GM18861 (cell line): ENCODE results near the gene C12orf42.
A peak's percentile ranks its signal among the peaks of the same experiment; 100 is the strongest.

Experiments
- ATAC-seq: cut with Tn5 transposase; IDR thresholded peaks from one replicate; pipeline ENCODE4 v1.9.1; 2021; ENCODE audit not compliant: unreplicated experiment

The C12orf42 gene

DNA sequence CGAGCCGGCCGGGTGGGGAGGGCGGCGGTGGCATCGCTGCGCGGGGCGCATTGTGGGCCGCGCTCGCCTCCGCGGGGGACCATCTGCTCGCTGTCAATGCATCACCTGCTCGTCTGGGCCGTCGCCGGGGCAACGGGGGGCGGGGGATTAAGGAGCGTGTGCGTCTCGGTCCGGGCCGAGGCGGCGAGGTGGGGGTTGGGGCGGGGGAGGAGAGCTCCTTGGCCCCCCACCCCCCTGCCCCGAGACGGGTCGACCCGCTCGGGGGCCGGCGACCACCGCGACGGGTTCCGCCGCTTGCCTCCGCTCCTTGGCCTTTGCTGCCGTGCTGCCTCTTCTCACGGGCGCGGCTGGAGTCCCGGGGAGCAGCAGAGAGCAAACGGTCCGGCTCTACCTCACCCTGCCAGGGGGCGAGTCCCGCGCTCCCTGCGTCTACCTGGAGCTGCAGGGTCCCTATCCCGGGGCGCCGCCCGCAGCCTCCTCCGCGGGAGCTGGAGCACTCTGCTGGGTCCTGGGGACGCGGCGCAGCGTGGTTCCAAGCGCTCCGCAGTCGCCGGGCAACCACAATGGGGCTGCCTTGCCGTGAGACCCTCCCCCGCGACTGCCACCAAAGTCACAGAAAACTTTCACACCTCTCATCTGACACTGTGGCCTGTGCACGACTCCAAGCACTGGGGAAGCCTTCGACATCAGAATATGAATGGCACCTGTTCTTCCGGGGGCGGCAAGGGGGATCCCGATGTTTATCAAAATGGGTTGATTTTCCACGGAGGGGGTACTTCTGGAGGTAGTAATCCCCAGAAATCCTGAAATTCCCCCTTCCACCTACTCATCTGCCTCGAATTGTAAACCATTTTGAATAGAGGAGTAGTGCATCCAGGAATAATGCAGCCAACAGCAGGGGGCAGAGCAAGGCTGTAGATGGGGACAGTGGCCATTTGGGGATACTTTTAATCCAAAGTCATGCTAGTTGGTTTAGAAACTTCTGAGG lies at the start of gene C12orf42:
TSS of gene C12orf42 (minus strand) at position 500 of the 988 bp plus-strand sequence. CDS start 17,542 bp downstream, outside the sequence.
- peak; percentile 62 for ATAC-seq

DNA sequence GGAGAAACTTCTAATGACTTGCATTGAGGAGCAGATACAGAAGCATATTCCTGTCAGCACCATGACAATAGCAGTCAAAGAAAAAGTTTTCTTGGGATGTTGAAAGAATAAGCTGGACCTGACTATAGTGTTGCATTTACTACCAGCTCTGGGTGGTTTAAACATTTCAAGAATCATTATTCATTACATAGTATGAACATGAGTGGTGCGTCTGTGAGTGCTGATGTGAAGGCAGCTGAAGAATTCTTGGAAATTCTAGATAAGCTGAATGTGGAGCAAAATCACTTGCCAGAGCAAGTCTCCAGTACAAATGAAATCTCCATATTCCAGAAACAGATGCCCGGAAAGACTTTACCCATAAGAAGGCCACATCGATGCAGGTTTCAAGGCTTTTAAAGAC lies 46.3 kb upstream of the C12orf42 start:
- ATAC-seq: no peak

DNA sequence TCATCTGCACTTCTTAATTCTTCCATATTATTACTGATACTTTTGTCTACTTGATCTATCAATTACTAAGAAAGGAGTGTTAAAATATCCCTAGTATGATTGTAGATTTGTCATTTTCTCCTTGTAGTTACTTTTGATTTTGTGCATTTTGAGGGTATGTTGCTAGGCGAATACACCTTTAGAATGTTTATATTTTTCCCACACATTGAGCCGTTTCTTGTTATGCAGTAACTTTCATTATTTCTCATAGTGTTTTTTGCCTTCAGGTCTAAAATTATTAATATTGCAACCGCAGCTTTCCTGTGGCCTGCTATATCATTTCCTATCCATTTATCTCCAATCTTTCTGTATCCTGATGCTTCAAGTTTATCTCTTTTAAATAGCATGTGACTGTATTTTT lies 44.6 kb upstream of the C12orf42 start:
- ATAC-seq: no peak

DNA sequence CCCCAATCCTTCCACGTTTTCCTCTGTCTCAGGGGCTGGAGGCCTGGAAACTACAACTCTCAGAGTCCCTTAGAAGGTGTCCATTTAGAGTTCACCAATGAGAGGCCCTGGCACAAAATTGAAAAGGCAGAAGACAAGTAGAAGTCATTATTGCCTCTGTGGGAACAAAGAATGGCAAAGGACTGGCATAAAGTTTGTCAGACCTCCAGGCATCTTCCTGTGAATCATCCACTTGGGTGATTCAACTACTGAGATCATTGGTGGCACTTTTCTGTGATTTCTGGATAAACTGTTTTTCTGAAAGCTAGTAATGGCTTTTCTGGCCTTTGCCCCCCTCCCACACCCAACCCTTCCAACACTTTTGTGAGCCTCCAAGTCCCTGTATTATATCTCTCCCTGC lies 42.6 kb upstream of the C12orf42 start:
- no peak for ATAC-seq

DNA sequence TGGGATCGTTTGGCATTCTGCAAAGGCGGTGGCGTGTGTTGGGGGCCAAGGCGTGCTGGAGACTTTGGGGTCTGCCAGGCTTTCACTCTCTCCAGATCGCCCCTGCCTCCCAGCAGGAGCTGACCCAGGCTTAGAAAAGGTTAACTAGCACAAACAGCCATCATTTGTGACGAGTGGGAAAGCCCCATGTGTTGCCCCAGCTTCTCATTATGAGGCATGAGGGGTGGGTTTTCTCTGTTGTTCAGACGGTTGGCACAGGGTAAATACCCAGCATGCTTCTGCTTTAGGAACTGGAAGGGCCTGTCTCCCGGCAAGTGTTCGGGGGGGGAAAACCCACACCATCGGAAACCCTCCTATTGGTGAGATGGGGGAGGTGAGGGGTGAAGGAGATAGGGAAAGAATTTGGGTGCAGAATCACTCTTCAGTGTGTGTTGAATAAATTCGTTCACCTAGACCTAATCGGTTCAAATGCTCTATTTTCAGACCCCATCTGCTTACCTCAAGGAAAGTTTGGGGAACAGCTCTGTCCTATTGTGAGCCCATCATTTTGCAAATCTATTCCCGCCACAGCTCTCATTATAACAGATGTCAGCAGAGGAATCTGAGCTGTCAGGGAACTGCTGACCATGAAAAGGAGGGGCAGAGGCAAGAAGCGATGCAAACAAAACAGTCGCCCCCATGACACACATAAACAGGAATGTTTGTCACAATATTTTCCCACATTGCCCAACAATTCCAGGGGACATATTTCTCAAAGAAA lies 34.7 kb upstream of the C12orf42 start:
- ATAC-seq: no peak

DNA sequence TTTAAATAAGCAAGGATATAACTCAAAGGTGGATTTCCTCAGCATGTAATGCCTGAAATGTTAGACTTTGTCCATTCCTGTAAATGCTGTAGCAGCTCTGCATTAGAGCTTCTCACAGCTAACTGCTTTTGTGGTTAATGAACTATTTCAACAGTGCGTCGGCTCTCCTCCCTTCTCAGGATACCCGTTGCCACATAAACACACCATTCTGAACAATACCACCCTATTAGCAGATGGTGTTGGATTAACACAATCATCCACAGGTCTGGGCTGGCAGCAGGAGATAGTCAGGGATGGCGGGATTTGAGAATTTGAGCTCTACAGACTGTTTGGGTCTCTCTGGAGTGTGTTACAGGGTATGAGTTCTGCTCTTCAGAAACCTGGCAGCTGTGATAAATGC lies 33.5 kb upstream of the C12orf42 start:
- ATAC-seq: no peak

DNA sequence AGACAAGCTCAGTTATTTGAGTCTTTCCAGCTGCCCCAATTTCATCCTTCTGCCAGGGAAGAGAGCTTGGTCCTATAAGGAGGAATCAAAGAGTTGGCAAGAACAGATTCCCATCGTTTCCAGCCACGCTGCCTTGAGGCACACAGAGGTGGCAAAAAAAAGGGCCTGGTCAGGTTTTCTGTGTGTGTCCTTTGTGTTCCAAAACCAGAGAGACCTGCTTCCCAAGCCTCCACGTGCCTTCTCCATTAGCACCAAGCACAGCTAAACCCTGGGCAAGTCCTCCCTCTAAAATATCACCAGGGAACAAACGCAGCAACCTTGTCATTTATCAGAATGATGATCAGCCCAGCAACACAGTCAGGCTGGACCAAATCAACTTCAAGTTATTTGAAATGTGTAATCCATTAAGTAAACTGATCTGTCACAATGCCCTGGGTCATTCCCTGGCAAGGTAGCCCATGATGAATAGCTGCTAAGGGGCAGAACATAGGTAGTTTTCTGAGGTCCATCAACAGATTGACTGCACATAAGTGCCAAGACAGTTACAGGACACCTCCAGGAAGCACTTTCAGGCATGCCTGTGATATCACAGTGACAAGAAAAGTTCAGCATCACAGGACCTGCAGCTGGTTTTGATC lies 28.6 kb upstream of the C12orf42 start:
- no peak for ATAC-seq

DNA sequence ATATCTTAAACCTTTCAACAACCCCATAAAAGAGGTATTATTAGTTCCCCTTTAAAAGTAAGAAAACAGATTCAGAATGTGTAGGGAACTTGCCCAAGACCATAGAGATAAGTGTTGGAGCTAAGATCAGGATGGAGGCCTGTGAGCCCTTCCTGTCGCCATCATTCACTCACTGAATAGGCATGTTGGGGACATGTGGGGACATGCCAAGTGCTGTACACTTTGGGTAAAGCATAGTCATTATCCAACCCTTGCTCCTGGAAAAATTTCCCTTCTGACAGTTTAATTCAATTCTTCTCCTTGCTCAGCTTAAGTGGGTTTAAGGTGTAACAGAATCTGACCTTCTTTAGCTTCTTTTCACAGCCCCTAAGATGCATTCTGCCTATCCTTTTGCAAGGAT lies 28.0 kb upstream of the C12orf42 start:
- ATAC-seq: no peak

DNA sequence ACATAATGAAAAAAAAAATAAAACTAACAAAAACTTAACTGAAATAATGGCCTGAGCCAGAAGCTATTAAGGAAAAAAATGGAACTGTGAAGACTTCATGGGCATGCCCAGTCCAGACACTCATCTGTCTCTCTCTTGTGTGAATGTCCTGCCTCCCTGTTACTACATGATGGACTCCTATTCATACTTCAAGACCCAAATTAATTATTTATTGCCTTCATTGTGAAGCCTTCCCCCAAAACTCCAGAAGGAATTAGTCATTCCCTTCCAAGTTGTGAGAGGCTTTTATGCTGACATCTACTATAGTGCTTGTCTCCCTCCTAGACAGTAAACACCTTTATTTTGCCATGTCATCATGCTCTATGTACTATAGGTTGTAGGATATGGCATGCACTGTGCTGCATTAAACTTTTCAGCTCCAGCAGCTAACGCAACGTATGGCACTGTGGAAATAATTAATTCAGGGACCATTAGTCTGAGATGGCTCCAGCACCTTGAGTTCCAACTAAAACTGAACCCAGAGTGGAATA lies 25.0 kb upstream of the C12orf42 start:
- no peak for ATAC-seq

DNA sequence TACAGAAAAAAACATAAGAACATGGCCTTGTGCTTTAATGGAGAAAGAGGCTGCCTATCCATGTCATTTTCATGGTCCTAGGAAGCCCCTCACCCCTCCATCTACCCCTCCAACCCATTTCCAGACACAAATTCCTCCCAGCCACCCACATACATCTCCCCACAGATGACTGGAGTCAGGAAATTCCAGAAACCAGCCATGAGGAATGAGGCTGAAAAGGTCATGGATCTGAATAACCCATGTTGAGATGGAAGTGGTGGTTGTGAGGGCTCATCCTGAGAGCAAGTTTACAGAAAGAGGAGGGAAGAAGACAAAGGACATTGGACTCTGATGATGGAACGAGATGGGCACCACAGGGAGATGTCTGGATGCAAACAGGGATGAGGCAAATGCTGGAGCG lies 23.9 kb upstream of the C12orf42 start:
- ATAC-seq: no peak

DNA sequence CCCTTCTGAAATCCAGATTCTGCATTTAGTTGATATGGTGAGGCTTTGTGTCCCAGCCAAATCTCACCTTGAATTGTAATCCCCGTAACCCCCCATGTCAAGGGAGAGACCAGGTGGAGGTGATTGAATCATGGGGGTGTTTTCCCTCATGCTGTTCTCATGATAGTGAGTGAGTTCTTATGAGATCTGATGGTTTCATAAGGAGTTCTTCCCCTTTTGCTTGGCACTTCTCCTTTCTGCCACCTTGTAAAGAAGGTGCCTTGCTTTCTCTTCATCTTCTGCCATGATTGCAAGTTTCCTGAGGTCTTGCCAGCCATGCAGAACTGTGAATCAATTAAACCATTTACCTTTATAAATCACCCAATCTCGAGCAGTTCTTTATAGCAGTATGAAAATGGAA lies 23.1 kb upstream of the C12orf42 start:
- no peak for ATAC-seq

DNA sequence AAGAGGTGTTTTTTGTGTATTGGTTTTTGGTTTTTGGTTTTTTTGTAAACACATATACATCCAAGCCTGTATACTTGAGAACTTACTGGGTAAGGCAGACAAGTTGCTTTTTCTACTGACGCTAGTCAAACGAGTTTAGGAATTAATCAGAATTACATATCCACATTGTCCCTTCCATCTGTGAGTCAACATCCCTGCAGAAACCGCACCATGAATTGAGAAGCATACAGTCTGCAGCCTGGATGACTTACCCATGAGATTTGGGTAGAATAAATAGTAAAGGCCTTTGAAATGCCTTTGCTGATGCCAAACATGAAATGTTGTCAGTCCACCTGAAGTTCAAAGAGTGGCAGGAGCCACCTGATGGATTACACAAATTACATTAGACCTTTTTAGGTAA lies 21.4 kb upstream of the C12orf42 start:
- no peak for ATAC-seq

DNA sequence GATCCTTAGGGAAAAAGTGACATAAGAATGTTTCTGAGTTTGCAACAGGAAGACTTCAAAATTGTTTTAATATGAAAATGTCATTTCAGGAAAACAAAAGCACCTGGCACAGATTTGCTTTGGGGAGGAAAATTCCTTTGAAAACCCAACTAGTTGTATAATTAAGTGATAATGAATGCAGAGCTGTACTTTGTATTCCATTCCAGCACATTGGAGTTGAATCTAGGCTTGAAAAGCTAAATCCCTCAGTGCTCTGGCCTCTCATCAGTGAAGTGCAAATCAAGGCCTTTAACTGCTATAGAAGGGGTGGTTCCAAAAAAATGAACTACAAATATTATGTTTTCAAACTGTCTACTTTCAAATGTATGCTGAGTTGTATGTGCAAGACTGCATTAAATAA lies 19.6 kb upstream of the C12orf42 start:
- no peak for ATAC-seq

DNA sequence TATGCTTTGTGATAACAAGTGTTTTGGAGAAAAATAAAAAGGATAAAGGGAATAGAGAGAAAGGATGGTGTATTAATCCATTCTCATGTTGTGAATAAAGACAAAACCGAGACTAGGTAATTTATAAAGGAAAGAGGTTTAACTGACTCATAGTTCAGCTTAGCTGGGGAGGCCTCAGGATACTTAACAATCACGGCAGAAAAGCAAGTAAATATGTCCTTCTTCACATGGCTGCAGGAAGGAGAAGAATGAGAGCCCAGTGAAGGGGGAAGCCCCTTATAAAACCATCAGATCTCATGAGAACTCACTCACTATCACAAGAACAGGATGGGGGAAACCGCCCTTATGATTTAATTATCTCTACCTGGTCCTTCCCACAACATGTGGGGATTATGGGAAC lies 18.1 kb upstream of the C12orf42 start:
- ATAC-seq: no peak

DNA sequence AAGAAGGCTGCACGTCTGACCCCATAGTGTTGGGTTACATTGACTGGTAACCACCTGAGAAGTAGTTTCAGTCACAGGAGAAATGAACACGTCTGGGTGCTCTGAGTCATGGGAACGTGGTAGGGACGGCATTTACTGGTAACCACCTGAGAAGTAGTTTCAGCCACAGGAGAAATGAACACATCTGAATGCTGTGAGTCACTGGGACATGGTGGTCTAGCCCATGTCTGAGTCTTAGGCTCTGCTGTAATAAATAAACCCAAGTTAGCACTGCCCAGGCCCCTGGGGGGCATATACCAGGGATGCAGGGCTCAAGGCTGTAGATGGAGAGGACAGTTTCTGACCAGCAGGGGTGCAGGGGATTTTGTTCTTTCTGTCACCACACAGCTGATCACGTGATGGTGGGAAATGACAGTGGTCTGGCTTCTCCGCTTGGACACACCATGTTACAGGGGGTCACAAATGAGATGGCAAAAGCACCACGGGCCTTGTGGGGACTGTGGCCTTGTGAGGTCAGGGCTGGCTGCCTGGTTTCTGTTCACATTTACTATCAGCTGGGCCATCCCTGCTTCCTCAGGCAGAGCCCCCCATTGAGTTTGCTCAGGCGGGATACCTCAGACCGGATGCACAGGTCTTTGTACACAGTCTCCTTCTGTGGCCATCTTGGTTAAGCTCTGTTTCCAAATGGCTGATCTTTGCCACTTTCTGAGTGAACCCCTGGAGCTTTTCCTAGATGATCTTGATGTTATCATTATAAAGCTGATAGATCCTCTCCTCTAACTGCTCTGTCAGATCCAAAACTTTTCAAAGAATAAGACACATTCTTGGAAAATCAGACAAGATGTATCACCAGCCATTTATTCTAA lies 9.8 kb upstream of the C12orf42 start:
- ATAC-seq: peak; percentile 91

DNA sequence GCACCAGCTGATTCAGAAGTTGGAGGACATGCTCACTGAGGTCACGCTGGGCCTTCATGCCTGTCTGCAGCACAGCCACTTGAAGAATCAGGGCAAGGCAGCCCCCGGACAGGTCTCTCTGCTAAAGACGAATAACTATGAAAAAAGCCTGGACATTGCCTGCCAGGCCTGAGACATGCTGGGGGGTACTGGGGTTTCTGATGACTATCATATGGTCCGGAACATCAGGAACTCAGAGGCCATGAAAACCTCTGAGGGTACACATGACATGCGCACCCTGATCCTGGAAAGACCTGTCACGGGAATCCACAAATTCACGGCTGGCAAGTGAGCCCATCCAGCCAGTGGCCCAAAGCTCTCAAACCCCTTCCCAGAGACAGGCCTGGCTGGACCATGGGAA lies 8.8 kb upstream of the C12orf42 start:
- no peak for ATAC-seq

DNA sequence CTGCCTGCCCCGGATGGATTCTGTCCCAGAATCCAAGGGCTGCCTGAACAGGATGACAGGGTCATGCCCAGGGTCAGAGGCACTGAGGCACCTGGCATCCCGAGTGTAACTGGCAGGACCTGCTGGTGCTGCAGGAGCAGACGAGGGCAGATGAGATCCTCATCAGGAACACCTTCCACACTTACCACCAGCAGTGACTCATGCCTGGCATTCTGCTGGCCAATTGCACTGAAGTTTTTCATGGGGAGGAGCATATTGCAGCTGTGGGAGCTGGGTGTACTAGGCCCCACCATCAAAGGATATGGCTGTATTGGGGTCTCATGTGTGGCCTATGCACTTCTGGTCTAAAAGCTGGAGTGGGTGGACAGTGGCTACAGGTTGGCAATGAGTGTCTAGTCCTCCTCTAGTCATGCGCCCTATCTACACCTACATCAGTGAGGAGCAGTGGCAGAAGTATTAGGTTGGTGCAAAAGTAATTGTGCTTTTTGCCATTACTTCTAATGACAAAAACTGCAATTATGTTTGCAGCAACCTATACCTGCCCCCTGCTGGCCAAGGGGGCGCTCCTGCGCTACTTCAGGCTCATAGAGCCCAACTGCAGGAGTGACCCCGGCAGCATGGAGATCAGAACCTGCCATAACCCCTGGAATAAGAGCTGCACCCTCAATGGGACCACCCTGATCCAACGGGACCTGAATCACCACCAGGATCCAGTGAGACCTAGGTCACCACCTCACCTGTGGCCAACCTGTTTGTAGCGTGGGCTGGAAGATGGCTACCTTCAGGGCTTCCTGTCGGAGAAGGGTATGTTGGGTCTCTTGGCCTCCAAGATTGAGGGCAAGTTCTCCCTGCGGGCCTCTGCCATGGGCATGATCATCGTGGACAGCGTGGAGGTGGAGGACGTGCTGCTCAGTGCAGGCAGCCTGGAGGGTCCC lies 8.0 kb upstream of the C12orf42 start:
- no peak for ATAC-seq

DNA sequence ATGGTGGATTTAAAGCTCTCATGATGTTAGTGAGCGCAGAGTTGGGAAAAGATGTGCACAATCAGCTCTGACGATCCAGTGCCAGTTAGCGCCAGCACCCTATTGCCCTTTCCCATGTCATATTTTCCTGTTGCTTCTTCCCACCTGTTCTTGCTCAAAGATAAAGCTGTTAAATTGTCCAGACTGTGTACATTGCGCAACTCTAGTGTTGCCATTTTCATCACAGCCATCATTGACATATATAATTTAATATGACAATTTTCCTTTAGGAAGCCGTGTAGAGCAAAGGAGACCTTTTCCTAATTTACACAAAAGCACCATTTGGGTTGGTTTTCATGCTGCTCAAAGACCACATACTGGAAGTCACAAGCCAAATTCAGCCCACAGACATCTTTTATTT lies 5.7 kb upstream of the C12orf42 start:
- ATAC-seq: no peak

DNA sequence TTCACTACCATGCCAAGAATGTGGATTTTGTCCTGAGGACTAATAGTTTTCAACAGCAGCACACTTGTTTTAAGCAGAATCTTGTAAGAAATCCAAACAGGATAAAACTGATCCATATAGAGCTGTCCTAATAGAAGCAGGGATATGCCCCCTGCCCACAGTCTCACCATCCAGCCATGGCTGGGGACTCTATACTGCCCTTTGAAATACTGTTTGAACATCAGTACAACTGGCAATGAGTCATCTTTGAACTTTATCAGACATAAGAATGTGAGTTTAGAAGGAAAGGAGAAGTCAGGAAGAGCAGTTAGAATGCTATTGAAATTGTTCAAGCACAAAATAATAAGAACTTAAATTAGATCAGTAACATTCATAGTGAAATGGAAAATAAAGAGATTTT lies 3.8 kb upstream of the C12orf42 start:
- ATAC-seq: no peak
